ENCODE results near the gene CTNNA3. TPM values are rescaled to one million over a fixed set of nuclear protein-coding genes. Genes with fewer than 3 reads are reported as not detected.

The CTNNA3 gene
- total RNA-seq, 4 donors from 2014 or later, result 0.47 to 3.3 (median 0.80) TPM; not detected in 1

GRCh38 chr10:66999762-67000545 lies 696.0 kb downstream of the CTNNA3 start:
- Histone ChIP-seq H3K36me3 (no peaks in the 10 kb centered on the region), H3K4me3 (no peak overlapping the region), H3K9me3 (no peaks in the 10 kb centered on the region), H3K27ac (no peak overlapping the region), H3K27me3 (no peaks in the 10 kb centered on the region), H3K4me1 (no peaks in the 10 kb centered on the region)
- no peak for DNase-seq
- no peak for TF ChIP-seq POLR2A (IDR thresholded peaks at IDR 0.05)
- no peak for TF ChIP-seq CTCF (IDR thresholded peaks at IDR 0.05)

DNA sequence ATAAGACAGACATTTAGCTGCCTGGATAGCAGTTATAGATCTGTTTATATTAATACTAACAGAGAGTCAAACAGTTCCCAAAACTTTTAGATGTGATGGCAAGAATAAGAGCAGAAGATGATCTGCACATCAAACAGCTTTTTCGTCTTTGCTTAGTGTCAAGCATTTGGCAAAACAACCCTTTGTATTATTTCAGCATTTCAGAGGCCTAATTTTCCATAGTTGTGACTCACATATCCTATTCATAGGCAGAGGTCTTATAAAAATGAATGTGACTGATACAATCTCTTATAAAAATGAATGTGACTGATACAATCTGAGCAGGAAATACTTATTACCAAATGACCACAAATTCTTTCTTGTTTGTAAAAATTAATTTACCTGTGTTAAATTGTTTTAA lies 699.0 kb downstream of the CTNNA3 start:
- TF ChIP-seq CTCF (IDR thresholded peaks at IDR 0.05) (no peak), POLR2A (IDR thresholded peaks at IDR 0.05) (no peak)
- no peak for DNase-seq
- no peak overlapping the region for H3K27ac ChIP-seq
- H3K4me1 ChIP-seq, result no peaks in the 10 kb centered on the region
- H3K4me3 ChIP-seq, result no peak overlapping the region
- H3K27me3 ChIP-seq, result no peaks in the 10 kb centered on the region
- no peaks in the 10 kb centered on the region for H3K9me3 ChIP-seq
- no peaks in the 10 kb centered on the region for H3K36me3 ChIP-seq

DNA sequence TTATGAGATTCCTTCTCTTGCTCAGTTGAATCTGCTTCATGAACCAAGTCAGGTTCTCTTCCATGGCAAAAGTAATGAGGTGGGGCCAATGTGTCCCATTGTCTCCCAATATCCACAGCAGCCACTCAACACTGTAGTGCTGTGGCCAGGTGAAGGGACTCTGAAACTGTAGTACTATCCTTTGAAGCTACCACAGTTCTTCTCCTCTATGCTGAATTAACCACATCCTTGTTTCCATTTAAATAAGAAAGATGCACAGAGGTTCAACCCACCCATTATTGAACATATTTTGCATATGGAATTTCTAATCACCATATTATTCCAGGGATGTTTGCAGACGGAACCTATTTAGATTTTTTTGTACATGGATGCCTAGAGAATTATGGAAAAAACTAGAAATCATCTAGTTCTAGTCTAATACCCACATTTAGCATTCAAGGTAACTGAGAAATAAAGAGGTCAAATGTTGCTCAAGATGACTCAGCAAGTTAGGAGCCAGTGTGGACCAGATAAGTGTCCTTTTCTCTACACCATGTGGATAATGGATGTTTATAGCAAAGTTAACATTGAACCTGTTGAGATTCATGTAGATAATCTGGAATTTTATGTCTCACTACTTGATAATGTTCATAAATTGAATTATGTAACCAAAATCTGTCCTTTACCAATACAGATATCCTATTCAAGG lies 705.7 kb downstream of the CTNNA3 start:
- TF ChIP-seq POLR2A (IDR thresholded peaks at IDR 0.05), result no peak
- TF ChIP-seq CTCF (IDR thresholded peaks at IDR 0.05), result no peak
- no peak for DNase-seq
- Histone ChIP-seq H3K4me1 (no peaks in the 10 kb centered on the region), H3K27ac (no peak overlapping the region), H3K27me3 (no peaks in the 10 kb centered on the region), H3K9me3 (no peaks in the 10 kb centered on the region), H3K36me3 (no peaks in the 10 kb centered on the region), H3K4me3 (no peak overlapping the region)

- no peak for DNase-seq
- H3K9me3 ChIP-seq, result no peaks in the 10 kb centered on the region
- no peak overlapping the region for H3K4me3 ChIP-seq
- H3K27ac ChIP-seq, result no peak overlapping the region
- TF ChIP-seq CTCF (IDR thresholded peaks at IDR 0.05) (no peak), POLR2A (IDR thresholded peaks at IDR 0.05) (no peak)
- no peaks in the 10 kb centered on the region for H3K36me3 ChIP-seq
- H3K27me3 ChIP-seq, result no peaks in the 10 kb centered on the region
- H3K4me1 ChIP-seq, result no peaks in the 10 kb centered on the region
These were observed 712.5 kb downstream of the CTNNA3 start for GRCh38 chr10:66983475-66983818.

- Histone ChIP-seq H3K4me3 (no peak overlapping the region), H3K27ac (no peak overlapping the region), H3K4me1 (no peaks in the 10 kb centered on the region), H3K9me3 (no peaks in the 10 kb centered on the region), H3K36me3 (no peaks in the 10 kb centered on the region), H3K27me3 (no peaks in the 10 kb centered on the region)
- TF ChIP-seq CTCF (IDR thresholded peaks at IDR 0.05) (no peak), POLR2A (IDR thresholded peaks at IDR 0.05) (no peak)
- no peak for DNase-seq
These were observed 713.1 kb downstream of the CTNNA3 start for GRCh38 chr10:66982792-66983474.
